ENCODE measurements around the gene GALNTL6. TPM values are rescaled to one million over a fixed set of nuclear protein-coding genes. Genes with fewer than 3 reads are reported as not detected.

GALNTL6 gene
- total RNA-seq, 1 donor from 2014 or later: not detected

GRCh38 chr4:172287117-172287516, 473.9 kb downstream of the GALNTL6 start:
- DNase-seq: no peak
- H3K27ac ChIP-seq (replicated peaks): no peak overlapping the region
- no peak for TF ChIP-seq CTCF (IDR thresholded peaks at IDR 0.05; ENCODE audit: borderline replicate concordance)
- H3K4me3 ChIP-seq: no peak overlapping the region
- no peaks in the 10 kb centered on the region for H3K27me3 ChIP-seq (ENCODE audit: low read depth)
- H3K9me3 ChIP-seq (replicated peaks): no peaks in the 10 kb centered on the region
- no peaks in the 10 kb centered on the region for H3K4me1 ChIP-seq
- intact Hi-C loops (cut with micrococcal nuclease): no loop called here
- H3K36me3 ChIP-seq: no peaks in the 10 kb centered on the region

GRCh38 chr4:172305698-172306097, 492.5 kb downstream of the GALNTL6 start:
- no peaks in the 10 kb centered on the region for H3K27me3 ChIP-seq (ENCODE audit: low read depth)
- H3K27ac ChIP-seq (replicated peaks): no peak overlapping the region
- DNase-seq: no peak
- H3K9me3 ChIP-seq (replicated peaks): peaks cover 28% of the 10 kb centered on the region
- no peaks in the 10 kb centered on the region for H3K36me3 ChIP-seq
- intact Hi-C loops (cut with micrococcal nuclease): no loop called here
- H3K4me3 ChIP-seq: no peak overlapping the region
- no peak for TF ChIP-seq CTCF (IDR thresholded peaks at IDR 0.05; ENCODE audit: borderline replicate concordance)
- H3K4me1 ChIP-seq: no peaks in the 10 kb centered on the region

- Histone ChIP-seq H3K27me3 (ENCODE audit: low read depth) (no peaks in the 10 kb centered on the region), H3K36me3 (no peaks in the 10 kb centered on the region), H3K4me3 (no peak overlapping the region), H3K9me3 (replicated peaks) (peaks cover 28% of the 10 kb centered on the region), H3K27ac (replicated peaks) (no peak overlapping the region), H3K4me1 (no peaks in the 10 kb centered on the region)
- DNase-seq: no peak
- no peak for TF ChIP-seq CTCF (IDR thresholded peaks at IDR 0.05; ENCODE audit: borderline replicate concordance)
- intact Hi-C loops (cut with micrococcal nuclease): no loop called here
Measured at GRCh38 chr4:172308078-172308477, 494.9 kb downstream of the GALNTL6 start.

GRCh38 chr4:172311682-172312081, 498.5 kb downstream of the GALNTL6 start:
- Histone ChIP-seq H3K27me3 (ENCODE audit: low read depth) (no peaks in the 10 kb centered on the region), H3K9me3 (replicated peaks) (peaks cover 28% of the 10 kb centered on the region), H3K4me1 (no peaks in the 10 kb centered on the region), H3K4me3 (no peak overlapping the region), H3K27ac (replicated peaks) (no peak overlapping the region), H3K36me3 (no peaks in the 10 kb centered on the region)
- no peak for DNase-seq
- TF ChIP-seq CTCF (IDR thresholded peaks at IDR 0.05; ENCODE audit: borderline replicate concordance): no peak
- intact Hi-C loops (cut with micrococcal nuclease): no loop called here

- H3K4me1 ChIP-seq: no peaks in the 10 kb centered on the region
Measured at GRCh38 chr4:172323288-172323687, 510.1 kb downstream of the GALNTL6 start.

More at GRCh38 chr4:172323288-172323687, 510.1 kb downstream of the GALNTL6 start:
- intact Hi-C loops (cut with micrococcal nuclease): no loop called here
- H3K4me3 ChIP-seq: no peak overlapping the region
- H3K27me3 ChIP-seq (ENCODE audit: low read depth): no peaks in the 10 kb centered on the region
- peaks cover 4% of the 10 kb centered on the region for H3K9me3 ChIP-seq (replicated peaks)
- DNase-seq: no peak
- no peak for TF ChIP-seq CTCF (IDR thresholded peaks at IDR 0.05; ENCODE audit: borderline replicate concordance)
- H3K27ac ChIP-seq (replicated peaks): no peak overlapping the region
- no peaks in the 10 kb centered on the region for H3K36me3 ChIP-seq

Data from left ventricle myocardium inferior (tissue), 1 donor.